ENCODE measurements around the gene IMMP2L.
"Not testable (repeated sequence)": the region's sequence is repeated elsewhere in the genome, so short reads cannot be mapped to it uniquely, and the experiment has no call there.

The IMMP2L gene

GRCh38 chr7:111255576-111255975 is 306.7 kb downstream of the IMMP2L start:
- no peak for FAIRE-seq

DNA sequence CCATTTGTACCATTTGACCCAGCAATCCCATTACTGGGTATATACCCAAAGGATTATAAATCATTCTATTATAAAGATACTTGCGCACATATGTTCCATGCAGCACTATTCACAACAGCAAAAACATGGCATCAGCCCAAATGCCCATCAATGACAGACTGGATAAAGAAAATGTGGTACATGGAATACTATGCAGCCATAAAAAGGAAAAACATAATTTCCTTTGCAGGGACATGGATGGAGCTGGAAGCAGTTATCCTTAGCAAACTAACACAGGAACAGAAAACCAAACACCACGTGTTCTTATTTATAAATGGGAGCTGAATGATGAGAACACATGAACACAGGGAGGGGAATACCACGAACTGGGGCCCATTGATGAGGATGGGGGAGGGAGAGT is 310.9 kb downstream of the IMMP2L start:
- FAIRE-seq = not testable (repeated sequence)

GRCh38 chr7:111249807-111250206 is 312.5 kb downstream of the IMMP2L start:
- FAIRE-seq = not testable (repeated sequence)

- FAIRE-seq = no peak
These were observed 320.0 kb downstream of the IMMP2L start for GRCh38 chr7:111242141-111242755.

DNA sequence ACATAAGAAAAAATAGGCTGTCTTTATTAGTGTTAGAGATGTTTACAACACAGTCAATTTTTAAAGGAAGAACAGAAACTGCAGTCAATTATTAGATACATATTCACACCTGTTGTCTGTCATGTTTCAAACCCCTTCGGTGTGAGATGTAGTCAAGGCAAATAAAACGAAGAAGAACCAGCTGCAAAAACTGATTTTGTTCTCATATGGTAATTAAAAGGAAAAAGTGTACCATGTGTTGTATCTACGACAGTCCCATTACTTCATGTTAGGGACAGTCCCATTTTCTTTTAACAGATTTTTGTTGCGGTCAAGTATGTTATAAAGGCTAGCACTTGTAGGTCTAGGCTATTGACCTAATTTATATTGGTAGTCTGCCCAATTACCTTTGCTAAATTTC is 321.9 kb downstream of the IMMP2L start:
- FAIRE-seq = no peak

GRCh38 chr7:111239437-111239836 is 322.9 kb downstream of the IMMP2L start:
- FAIRE-seq = no peak

DNA sequence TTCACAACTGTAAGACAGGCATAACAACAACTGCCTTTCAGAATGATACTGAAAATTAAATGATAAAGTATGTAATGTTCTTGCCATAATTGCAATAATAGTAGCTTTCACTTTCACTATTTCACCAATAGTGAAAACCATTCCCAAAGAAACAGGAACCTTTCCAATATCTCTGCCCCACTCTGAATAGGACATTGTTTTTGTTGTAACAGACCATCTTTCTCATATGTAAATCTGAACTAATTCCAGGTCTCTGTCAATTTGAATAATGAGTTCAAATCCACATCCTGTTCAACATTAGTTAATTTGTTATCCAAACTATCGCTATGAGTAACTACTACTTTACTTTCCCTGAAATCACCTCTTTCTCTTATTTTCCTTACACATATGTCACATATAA is 323.4 kb downstream of the IMMP2L start:
- no peak for FAIRE-seq

DNA sequence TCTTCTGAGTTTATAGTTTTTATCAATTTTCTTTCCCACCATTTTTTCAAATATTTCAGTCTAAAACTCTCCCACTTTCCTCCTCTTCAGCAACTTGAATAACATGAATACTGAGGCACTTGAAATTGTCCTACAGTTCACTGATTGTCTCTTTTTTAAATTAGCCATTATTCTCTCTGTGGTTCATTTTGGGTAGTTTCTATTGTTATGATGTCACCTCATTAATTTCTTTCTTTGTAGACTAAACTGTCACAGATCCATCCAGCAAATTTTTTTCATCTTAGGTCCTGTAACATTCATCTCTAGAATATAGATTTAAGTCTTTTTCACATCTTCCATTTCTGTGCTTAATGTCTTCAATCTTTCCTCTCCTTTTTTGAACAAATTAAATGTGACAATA is 326.6 kb downstream of the IMMP2L start:
- no peak for FAIRE-seq

DNA sequence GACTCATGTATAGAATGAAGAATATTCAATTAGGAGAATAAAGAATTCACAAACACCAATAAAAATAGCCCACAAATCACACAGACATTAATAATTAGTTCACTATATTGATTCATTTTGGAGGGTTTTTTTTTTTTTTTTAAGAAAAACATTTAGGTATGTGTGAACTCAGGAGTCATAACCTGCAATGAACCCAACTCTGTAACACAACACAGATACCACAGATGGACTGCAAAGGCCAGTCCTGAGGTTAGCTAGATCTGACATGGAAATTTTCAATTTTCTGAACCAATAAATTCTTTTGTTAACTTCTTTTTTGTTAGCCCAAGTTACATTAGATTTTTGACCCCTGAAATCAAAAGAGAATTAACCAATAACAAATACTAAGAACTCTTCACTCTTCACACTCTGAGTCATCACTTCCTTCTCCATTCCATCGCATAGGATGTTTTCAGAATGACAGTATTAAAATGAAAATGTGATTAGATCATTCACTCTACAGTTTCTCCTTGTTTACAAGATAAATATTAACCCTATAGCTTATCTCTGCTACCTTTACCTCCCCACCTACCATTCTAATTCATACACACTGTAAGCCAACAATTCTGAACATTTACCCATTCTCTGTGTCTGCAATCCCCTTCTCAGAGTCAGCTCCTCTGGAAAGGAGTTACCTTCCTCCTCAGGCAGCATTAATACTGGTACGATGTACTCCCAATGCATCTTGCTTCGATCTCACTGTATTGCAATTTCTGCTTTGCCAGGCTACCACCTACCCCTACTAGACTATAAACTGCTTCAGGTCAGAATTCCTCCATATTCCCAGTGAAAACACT is 329.8 kb downstream of the IMMP2L start:
- no peak for FAIRE-seq

DNA sequence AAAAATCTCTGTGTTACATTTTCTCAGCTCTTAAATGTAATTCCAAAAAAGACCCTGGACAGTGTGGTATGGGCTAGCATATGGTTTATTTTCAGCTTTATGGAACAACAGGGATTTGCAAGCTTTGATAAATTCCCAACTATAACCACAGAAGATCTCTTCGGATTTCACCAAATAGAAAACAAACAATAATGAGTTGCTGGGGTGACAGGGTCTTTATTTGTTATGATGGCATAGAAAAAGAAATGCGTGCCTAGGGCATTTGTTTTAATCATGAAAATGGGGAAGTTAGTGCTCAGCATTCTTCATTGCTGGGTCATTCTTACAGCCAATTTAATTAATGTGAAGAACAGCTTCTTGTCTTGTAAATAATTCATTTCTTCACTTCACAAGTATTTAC is 332.4 kb downstream of the IMMP2L start:
- no peak for FAIRE-seq

DNA sequence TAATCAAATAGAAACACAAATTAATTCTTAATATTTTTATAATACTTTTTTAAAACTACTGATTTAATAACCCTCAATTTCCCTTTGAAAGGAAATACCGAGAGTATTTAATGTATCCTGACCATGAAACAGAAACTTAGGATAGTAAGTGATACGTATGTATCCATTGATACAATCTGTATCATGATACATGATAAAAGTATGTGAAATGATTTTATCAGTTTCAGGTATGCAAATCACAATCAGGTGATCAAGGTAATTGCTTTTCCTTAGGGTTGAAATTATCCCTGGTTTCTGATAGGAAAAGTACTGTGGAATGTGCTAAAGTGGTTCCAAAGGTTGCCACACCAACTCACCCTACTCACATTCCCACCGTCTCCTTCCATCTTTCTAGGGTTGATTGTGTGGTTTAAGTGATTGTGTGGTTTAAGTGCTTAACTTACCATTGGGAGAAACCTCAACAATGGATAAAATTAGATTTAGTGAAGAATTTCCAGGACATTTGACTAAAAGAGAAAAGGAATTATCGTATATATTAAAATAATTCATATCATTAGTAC is 333.0 kb downstream of the IMMP2L start:
- no peak for FAIRE-seq

GRCh38 chr7:111228437-111228836 is 333.9 kb downstream of the IMMP2L start:
- no peak for FAIRE-seq

DNA sequence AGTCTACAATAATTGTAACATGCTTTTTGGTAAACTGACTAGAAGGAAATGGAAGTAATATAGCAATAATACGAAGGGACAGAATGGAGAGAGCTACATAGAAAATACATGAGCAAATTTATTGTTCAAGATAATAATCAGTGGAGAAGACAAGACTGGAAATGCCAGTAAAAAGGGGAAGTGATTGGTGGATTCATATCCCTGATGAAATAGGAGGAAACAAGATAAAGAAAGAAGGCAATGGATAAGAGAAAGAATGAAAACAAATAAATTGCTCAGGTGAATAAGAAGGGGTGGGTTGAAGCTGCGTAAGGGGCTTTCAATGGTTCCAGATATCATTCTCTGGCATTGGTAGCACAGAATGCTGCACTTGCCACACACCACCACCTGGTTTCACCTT is 335.5 kb downstream of the IMMP2L start:
- no peak for FAIRE-seq

- FAIRE-seq = no peak
These were observed 337.7 kb downstream of the IMMP2L start for GRCh38 chr7:111224354-111225231.

DNA sequence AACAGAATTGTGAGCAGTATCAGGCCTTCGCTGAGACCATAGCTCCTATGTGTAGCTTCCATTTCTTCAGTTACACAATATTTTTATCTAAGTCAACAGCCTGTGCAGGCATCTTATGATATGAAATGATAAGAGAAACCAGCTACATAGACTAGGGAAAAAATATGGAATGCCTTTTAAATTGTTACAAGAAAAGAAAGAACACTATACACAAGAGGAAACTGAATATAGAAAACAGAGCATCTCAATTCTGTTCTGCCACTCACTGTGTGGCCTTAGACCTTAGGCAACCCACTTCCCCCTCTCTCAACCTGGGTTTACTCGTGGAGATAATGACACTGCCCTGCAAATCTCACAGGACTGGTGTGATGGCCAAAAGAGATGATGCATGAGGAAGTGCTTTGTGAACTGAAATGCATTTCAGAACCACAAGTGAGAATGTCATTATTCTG is 338.5 kb downstream of the IMMP2L start:
- FAIRE-seq = no peak

GRCh38 chr7:111215550-111215949 is 346.7 kb downstream of the IMMP2L start:
- no peak for FAIRE-seq

DNA sequence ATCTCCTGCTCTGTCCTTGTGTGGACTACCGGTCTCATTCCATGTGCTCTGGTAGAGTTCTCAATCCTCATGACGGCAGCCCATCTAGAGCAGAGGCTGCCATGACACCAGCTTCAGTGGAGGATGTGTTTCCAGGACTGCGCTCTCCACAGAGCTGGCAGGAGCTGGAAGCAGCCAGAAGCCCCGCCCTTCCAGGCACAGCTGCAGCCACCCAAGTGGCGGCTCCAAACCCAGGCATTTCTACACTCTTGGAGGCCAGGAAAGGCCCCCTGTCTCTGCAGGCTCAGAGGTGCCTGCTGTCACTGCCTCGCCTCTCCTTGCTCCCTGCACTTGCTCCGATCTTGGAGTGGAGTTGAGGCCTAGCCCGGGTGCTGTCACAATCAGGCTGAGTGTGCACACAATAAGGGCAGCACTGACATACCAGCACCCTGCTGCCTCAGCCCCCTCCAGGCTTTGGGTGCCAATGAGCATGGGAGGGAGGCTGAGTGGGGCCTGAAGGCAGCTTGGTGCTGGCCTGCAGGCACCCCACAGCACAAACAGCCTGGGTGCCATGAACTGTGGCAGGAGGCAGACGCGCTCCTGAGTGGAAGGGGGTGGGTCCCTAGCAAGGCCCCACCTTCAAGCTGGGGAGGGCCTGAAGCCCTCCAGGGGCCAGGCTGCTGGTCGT is 349.3 kb downstream of the IMMP2L start:
- FAIRE-seq = no peak

DNA sequence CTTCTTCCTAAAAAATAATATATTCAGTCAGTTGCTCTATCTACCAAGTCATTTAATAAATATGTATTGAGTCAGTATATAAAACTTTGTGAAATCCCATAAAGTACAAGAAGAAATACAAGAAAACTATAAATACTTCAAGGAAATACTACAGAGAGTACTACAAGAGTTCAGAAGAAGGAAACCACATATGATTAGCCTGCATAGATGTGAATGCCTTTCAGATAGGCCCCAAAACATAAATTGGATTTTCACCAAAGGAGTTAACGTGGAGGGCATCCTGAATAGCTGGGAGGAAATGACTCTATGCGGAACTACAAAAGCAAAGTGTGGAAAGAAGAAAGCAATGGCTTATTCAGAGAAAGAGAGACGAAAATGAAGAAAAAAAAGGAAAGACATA is 351.3 kb downstream of the IMMP2L start:
- no peak for FAIRE-seq

DNA sequence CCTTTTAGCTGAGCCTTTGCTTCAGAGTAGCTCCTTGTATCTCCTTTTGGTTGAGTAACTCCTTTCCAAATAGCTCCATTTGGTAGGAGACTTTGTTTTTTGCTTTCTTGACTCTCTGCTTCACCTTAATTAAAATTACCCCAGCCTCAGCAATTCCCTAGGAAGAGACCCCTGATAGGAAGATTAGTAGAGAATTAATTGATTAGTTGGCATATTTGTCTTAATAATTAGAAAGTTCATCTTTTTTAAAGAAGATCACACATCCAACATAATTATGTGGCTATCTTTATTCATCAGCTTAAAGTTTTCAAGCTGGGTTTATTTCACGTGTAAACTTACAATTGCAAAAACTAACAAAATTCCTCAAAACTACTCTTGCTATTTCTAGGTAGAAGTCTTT is 352.2 kb downstream of the IMMP2L start:
- FAIRE-seq = no peak

- no peak for FAIRE-seq
These were observed 357.0 kb downstream of the IMMP2L start for GRCh38 chr7:111205251-111205650.

GRCh38 chr7:111202321-111202720 is 360.0 kb downstream of the IMMP2L start:
- FAIRE-seq = no peak

- FAIRE-seq = no peak
These were observed 362.6 kb downstream of the IMMP2L start for GRCh38 chr7:111199643-111200042.

- FAIRE-seq = no peak
These were observed 364.0 kb downstream of the IMMP2L start for GRCh38 chr7:111198255-111198654.

Data from TTC549 (cell line).